NCI-H2196 (cell line): ENCODE measurements around the gene FRMD4B.
"Not testable (repeated sequence)": the region's sequence is repeated elsewhere in the genome, so short reads cannot be mapped to it uniquely, and the experiment has no call there.

Source experiments
- DNase-seq: peaks from one replicate; lab custom pipeline; 2025; ENCODE audit not compliant: unreplicated experiment; lab: John Stamatoyannopoulos, UW

FRMD4B gene

DNA sequence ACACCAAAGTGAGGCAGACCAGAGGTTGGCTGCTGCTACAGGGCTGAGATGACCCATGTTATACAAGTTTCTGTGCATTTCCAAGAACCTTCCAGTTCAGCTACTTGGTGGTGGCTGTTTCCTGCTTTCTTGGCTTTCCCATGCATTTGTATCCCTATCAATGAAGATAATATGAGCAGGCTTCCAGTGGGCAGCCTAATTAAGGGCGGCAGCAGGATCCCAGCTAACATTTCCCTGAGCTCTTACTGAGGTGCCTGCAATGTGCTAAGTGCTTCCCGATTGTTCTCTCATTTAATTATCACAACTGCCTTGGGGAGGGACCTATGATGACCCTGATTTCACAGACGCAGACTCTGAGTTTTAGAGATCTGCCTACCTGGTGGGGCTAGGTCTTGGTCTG, 95.5 kb downstream of the FRMD4B start:
- DNase-seq = no peak

GRCh38 chr3:69290006-69290405, 95.9 kb downstream of the FRMD4B start:
- DNase-seq = no peak

DNA sequence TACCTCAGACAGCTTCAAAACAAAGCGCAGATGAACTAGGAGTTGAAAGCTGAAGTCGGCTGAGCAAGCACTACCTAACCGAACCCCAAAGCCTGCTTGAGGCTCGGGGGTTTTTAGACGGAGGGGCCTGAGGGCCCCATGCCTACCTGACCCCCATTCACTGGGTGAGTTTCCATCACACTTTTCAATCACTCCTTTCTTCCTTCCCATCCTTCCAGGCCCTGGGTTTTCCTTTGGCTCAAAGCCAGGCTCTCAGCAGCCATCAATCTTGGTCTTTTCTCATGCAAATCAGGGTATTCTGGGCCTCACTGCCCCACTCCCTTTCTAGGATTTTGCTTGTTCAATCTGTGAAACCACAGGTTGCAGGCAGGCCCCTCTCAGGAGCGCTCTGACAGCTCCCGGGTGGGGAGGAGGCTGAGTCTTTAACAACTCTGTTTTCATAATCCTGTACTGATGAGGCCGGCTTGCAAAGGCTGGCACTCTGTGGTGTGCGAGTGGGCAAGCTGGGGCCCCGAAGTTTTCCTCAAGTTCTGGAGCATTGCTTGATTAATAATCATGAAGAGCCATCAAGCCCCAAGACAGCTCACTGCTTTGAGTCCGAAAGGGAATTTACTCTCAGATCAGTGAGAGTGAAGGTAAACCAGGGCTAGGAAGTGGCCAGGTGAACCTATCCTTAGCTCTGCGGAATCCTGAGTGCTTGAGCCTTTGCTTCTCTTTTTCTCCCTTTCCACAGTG, 97.6 kb downstream of the FRMD4B start:
- DNase-seq = no peak

DNA sequence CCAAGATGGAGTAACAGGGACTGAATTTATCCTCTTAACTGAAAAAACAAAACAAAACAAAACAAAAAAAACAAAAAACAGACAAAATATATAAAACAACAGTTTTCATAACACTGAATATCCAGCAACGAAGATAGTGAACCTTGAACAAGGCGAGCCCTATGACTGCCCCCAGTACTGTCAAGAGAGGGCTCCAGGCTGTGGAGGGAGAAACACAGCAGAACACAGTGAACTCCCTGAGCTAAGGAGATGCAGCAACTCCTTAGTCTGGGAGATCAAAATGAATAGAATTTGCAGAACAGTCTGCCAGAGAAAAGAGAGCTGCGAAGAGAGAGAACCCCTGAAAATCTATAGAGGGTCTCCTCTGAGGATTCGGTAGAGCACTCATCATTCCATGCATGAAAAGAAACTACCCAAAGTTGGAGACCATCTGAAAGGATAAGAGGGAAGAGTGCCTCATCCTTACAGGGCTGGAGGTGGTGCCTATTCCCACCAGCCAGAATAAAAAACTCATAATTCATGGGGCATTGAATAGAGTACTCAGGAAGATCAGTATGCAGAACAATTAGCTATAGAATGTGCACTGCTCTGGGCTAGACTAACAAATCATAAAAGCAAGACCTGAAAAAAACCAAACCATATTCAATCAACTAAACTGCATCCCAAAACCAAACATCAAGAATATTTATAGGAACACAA, 101.8 kb downstream of the FRMD4B start:
- DNase-seq = no peak

- no peak for DNase-seq
Measured at GRCh38 chr3:69283496-69283895, 102.4 kb downstream of the FRMD4B start.

GRCh38 chr3:69282181-69282580, 103.7 kb downstream of the FRMD4B start:
- no peak for DNase-seq

DNA sequence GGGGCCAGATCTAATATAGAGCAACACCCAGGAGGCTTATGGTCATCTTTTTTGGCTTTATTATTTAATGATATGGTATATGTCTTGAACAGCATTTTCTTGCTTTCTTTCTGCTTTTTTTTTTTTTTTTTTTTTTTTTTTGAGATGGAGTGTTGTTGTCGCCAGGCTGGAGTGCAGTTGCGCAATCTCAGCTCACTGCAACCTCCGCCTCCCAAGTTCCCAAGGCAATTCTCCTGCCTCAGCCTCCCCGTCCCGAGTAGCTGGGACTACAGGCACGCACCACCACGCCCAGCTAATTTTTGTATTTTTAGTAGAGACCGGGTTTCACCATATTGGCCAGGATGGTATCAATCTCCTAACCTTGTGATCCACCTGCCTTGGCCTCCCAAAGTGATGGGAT, 108.5 kb downstream of the FRMD4B start:
- not testable (repeated sequence) for DNase-seq

DNA sequence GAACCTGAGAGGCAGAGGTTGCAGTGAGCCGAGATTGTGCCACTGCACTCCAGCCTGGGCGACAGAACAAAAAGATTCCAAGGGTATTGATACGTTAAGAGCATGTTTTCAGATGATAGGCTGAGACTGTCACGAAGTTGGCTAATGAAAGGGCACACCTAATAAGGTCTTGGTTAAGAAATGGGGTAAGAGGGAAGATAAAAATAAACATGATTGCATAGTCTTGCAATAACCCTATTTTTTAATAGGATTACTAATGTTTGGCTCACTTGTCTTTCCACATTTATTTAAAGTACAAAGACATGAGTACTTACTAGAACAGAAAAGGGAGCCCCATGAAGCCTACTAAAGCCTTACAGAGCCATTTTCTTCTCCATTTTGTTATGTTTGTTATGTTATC, 109.0 kb downstream of the FRMD4B start:
- DNase-seq = no peak

DNA sequence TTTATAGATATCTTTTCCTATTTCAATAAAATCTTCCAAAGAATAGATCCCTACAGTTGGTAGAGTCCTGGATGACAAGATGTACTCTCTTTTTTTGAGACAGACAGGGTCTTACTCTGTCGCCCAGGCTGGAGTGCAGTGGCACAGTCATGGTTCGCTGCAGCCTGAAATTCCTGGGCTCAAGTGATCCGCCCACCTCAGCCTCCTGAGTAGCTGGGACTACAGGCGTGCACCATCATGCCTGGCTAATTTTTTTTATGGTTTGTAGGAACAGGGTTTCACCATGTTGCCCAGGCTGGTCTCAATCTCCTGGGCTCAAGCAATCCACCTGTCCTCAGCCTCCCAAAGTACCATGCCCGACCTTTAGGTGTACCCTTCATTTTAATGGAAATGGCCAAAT, 109.7 kb downstream of the FRMD4B start:
- not testable (repeated sequence) for DNase-seq

DNA sequence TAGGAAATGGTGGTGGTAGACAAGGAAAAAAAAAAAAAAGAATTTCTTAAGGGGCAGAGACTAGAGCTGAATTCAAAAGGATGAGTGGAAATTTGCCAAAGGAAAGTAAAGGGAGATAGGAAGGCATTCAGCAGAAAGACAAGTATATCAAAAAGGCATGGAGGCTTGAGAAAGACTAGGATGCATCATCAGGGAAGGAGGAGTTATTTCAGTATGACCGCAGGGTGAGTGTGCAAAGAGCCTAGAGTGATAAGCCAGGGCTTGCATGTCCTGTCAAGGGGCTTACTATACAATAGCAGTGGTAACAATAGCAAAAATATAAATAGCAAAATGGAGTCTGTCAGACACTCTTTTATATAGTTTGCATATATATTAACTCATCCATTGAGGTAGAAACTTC, 112.0 kb downstream of the FRMD4B start:
- DNase-seq = no peak

- no peak for DNase-seq
Measured at GRCh38 chr3:69272556-69272955, 113.3 kb downstream of the FRMD4B start.

GRCh38 chr3:69271098-69271497, 114.8 kb downstream of the FRMD4B start:
- no peak for DNase-seq

DNA sequence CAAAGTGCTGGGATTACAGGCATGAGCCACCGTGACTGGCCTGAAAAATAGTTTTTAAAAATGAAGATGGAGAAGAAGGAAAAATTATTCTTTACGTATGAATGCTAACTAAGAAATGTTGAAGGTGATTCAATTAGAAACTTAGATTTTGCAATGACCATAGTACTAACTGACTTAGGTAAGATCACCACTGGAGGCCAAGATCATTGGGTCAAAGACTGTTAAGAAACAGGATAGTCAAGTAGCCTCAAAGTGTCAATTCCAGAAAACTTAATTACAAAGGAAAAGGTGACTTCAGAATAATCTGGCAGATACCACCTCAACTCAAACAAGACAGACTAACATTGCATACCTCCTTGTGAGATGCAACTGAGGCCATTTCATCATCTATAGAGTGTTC, 119.3 kb downstream of the FRMD4B start:
- no peak for DNase-seq

DNA sequence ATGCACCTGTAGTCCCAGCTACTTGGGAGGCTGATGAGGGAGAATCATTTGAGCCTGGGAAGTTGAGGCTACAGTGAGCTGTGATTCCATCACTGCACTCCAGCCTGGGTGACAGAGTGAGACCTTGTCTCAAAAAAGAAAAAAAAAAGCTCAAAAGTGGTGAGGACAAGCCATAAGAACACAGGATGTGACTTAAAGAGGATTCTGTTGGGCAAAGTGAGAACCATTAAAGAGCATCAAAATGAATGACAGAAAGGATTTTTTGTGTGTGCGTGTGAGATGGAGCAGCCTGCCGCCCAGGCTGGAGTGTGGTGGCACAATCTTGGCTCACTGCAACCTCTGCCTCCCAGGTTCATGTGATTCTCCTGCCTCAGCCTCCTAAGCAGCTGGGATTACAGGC, 119.8 kb downstream of the FRMD4B start:
- DNase-seq = not testable (repeated sequence)

GRCh38 chr3:69260843-69261405, 125.0 kb downstream of the FRMD4B start:
- not testable (repeated sequence) for DNase-seq

DNA sequence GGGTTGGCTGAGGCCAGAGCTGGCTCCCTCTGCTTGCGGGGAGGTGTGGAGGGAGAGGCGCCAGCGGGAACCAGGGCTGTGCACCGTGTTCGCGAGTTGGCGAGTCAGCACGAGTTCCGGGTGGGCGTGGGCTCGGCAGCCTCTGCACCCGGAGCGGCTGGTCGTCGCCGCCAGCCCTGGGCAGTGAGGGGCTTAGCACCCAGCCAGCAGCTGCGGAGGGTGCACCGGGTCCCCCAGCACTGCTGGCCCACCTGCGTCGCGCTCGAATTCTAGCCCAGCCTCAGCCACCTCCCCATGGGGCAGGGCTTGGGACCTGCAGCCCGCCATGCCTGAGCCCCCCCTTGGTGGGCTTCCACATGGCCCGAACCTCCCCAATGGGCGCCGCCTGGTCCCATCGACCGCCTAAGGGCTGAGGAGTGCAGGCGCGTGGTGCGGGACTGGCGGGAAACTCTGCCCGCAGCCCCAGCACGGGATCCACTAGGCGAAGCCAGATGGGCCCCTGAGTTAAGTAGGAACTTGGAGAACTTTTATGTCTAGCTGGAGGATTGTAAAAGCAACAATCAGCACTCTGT, 125.6 kb downstream of the FRMD4B start:
- no peak for DNase-seq

DNA sequence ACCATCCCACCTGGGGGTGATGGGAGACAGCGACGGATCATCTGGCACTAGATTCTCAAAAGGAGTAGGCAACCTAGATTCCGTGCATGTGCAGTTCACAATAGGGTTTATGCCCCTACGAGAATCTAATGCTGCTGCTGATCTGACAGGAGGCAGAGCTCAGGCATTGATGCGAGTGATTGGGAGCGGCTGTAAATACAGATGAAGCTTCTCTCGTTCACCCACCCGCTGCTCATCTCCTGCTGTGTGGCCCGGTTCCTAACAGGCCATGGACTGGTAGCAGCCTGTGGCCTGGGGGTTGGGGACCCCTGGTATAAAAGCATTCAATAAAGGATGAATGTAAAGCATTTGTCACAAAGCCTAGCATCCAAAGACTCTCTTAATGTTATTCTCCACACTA, 126.8 kb downstream of the FRMD4B start:
- no peak for DNase-seq

DNA sequence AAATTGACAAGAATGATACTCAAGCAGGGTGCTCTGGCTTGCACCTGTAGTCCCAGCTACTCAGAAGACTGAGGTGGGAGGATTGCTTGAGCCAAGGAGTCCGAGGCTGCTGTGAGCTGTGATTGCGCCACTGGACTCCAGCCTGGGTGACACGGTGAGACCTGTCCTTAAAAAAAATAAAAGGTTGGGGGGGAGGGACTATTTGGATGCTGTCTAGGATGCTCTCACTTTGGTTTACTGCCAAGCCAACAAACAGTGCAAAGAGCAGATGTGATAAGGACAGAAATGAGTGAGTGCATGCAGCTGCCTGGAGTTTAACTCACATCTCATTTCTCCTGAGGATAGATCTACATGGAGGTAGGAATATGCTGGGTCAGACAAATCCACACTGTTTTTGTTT, 130.0 kb downstream of the FRMD4B start:
- no peak for DNase-seq

DNA sequence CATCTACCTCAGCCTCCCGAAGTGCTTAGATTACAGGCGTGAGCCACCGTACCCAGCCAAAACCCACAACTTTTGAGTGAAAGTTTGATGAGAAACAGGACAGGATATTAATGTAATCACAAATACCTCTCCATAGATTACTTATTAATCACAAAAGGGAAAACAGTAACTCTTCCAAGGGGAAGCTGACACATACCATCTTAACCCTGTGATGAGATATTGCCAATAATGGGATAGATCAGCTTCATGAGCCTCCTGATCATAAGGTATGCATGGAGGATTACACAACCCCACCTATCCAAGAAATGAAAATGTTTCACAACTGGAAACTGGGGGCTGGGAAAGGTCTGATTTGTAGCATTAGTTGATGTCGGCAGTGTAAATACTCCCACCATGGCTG, 131.5 kb downstream of the FRMD4B start:
- DNase-seq = no peak

GRCh38 chr3:69252631-69253030, 133.3 kb downstream of the FRMD4B start:
- no peak for DNase-seq

GRCh38 chr3:69252141-69252540, 133.7 kb downstream of the FRMD4B start:
- no peak for DNase-seq
